ENCODE measurements around the gene PSKH1.

PSKH1 gene

DNA sequence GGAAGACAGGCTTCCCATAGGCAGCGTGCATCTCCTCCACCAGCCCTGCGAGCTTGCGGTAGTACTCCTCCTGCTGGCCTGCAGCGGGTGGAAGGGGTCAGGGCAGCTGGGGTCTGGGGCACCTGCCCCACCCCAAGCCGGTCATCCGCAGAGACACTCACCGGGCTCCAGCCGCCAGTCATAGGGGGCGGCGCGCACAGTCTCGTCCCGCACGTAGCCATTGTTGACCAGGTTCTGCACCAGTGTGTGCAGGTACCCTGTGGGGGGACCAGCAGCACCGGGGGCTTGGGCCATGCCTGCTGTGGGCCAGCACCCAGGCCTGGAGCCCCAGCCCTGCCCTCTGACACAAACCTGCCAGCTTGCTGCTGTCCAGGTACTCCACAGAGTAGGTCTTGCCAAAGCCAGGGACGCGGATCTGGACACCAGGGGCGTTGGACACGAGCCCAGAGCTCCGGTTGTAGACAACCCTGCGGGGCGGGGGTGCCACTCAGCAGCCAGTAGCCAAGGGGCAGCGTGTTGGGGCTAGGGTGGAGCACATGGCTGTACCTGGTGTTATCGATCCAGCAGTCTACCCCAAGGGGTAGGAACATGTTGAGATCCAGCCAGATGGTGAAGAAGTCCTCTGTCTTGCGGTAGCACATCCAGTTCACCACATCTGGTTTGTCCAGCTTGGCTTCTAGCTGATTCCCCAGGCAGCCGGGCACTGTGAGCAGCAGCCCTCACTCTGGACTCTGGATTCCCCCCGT lies 49.6 kb downstream of the PSKH1 start:
- no peak for DNase-seq

DNA sequence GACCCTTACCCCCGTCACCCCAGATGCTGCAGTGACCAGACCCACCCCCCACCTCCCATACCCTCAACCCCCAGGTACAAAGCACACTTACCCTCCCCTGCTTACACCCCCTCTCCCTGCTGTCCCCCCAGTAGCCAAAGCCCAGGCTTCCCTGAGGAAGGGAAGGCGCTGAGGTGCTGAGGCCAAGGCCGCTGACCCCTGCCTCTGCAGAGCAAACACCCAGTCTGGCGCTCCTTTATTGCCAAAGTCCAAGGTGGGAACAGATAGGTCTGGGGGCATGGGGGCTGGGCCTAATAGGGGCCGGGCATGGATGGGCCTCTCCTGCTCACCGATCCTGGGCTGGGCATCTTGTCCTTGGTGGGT lies 50.2 kb downstream of the PSKH1 start:
- DNase-seq = no peak

DNA sequence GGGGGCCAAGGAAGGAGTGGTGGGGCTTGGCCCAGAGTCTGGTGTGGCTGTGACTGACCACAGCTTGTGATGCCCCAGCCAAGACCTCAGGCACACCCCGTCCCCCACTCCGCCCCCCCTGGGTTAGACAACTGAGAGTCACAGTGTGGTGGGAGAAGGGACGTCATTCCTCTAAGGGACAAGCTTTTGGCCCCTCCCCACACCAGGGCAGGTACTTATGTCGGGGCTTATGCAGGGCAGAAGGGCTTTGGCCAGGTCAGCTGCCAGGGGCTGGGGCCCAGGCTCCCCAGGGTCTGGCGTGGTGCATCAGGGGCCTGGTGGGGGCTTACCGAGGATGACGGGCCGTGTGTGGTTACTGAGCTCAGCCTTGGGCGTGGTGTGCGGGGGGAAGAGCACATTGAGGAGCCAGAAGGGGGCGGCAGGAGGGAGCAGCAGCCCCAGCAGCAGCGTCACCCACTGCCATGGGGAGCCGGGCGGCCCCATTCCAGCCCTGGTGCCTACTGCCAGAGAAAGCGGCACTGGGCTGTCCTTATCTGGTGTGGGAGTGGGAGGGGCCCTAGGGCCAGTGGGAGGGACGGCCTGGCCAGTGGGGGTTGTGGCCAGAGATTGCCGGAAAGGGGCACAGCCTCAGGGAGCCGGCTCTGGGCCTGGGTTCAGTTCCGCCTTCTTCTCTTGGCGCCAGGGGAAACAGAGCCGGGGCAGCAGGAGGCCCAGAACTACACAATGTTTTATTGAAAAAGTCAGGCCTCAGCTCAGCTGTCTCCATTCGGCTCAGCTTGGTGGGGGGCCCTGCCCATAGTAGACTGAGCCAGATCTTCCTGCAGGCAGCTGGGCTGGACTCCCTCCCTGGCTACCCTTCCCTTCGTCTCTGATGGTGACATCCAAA lies 50.8 kb downstream of the PSKH1 start, which contains the start of gene LCAT:
Gene LCAT (minus strand): TSS at position 502 of the 886 bp plus-strand sequence. CDS start 19 bp downstream, at position 483.
- DNase-seq = no peak

DNA sequence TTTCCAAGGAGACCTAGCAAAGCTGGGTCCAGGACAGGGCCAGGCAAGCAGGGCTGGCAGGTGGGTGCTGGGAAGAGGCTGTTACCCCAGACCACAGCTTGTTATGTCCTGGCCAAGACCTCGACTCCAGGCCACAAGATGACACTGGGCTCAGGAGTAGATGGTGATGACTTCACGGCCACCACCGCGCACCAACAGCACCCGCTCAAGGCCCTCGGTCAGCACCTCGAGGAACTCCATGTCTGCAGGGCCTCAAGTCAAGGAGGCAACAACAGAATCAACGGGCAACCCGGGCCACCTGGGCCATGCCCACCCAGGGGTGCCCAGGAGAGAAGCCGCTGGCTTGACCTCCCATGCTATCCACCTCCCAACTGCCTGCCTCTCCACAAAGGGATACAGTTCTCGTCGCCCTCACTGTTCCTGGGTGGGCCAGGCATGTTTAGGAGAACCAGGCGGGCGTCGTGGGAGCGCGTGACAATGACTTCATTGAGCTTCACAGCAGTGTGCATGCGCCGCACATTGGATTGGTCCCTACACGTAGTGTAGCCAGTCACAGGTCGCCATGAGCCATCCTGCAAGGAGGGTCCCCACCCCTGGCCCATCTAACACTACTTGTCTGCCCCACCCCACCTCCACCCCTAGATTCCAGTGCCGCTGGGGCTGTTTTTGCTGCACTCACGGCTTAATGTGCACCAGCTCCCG lies 51.8 kb downstream of the PSKH1 start:
- no peak for DNase-seq

DNA sequence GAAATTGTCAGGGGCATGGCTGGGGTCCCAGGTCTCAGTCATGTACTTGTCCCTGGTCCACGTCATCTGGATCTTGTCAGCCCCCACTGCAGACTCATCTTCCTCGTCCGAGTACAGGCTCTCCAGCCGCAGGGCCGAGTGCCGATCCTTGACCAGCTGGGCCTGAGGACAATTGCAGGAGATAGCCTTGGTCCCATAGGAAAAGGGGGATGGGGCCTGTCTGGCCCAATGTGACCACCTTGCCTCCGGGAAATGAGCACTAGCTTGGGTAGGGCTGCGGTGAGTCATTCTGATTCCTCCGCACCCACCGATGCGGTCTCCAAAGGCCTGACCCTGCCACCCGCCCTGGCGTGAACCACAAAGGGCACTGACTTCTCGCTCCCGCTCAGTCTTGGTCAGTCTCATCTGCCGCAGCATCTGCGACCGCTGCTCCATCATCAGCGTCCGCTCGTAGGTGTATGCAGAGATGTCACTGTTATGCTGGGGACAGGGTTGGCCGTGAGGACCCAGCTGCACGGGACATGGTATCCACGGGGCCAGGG lies 52.4 kb downstream of the PSKH1 start:
- no peak for DNase-seq

DNA sequence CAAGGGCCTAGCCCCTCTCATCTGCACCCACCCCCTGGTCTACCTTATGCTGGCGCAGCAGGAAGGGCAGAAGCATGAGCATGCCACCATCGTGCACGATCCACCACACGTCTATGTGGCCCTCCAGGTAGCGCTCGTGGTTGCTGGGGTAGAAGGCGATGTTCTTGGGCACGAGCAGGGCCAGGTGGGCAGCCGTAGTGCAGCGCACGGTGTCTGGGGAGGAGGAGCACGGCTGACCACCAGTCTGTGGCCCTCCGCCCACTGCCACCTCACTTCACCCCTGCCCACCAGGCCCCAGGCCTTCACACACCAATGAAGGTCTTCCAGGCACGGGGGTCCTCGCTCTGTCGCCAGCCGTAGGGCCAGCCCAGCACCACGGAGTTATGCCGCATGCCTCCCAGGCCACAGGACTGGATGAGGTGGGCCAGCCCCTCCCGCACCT lies 53.1 kb downstream of the PSKH1 start:
- DNase-seq = no peak

DNA sequence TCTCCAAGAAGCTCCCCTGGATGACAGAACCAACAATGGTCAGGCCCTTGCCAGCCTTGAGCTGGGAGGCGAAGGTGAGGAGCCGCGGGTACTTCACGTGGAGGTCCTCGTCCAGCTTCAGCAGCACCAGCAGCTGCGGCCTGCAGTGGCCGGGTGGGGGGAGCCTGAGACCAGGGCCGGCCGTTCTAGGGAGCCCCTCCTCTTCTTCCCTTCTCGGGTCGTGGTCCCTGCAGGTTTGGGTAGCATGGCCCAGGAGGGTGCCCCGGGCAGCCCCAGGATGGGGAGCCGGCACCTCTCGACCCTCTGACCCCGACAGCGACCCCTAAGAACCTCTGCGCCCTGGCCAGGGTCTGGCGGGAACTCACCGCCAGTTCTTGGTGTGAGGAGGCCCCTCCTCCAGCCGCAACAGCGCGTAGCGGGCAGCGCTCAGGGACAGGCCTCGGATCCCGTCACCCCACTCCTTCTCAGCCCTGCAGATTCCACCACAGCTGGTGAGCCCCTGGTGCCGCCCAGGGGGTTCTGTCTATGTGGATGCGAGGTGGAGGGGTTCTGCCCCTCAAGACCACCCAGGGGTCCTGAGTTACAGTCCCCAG lies 54.0 kb downstream of the PSKH1 start:
- DNase-seq = no peak

DNA sequence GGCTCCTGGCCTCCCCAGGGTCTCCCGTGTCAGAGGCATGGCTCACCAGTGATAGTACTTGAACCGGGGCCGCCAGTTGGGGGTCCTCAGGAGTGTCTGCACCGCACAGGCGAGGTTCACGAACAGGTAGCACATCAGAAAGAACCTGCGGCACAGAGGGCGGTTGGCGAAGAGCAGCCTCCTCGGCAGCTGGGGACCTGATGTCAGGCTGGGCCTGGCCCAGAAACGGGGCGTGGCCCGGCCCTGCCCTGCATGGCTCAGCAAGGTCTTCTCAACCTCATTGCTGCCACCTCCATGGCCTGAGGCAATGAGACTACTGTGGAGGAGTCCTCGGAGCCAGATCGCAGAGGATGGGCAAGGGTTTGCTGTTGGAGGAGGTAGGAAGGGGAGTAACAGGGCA lies 55.0 kb downstream of the PSKH1 start:
- no peak for DNase-seq

DNA sequence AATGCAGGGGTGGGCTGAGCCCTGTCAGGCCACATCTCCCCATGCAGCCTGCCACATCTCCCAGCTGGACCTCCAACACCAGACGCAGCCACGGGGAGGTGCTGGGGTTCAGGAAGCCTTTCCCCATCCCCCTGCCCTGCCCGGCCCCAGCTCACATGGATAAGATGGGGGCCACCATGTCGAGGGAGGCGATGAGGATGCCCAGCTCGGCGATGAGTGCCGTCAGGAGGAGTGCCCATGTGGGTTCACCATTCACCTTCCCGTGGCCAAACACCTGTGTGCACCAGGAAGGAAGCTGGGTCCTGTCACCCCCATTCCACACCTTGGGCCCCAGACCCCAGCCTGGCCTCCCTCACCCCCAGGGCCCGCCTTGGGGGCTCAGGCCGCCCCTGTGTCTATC lies 56.6 kb downstream of the PSKH1 start:
- DNase-seq = no peak

DNA sequence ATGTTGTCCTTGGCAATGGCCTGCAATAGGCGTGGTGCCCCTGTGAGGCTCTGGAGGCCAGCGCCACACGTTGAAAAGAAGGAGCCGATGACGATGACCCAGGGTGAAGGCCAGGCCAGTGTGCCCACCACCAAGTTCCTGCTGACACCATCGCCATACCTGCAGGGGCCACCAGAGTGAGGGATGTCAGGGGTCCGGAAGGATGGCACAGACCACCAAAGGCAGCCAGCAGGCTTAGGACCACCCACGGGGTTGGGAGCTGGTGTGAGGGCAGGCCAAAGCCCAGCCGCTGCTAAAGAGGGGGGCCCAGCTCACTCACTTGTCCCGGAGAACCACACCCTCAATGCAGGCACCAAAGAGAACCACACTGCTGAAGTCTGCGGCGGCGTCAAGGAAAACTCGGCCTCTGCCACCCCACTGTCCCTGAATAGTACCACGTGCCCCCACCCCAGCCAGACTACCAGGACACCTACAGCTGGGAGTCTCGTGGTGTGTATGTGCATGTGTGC lies 57.3 kb downstream of the PSKH1 start:
- DNase-seq = no peak

DNA sequence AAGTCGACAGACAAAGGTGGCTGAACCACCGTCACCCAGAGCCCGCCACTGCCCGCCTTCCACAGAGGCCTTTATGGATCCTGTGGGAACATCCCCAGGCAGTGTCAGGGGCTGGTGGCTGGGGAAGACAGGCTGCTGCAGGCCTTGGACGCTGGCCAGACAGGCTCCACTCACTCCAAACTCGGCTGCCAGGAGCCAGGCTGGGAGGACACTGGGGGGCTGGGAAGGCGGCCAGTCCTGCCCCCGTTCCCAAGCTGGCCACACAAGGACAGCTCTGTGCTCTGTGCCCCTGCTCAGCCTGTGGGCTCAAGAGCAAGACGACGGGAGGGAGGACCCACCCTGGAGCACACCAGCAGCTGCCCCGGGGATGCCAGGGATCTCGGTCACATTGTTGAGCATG lies 58.4 kb downstream of the PSKH1 start:
- DNase-seq = no peak

DNA sequence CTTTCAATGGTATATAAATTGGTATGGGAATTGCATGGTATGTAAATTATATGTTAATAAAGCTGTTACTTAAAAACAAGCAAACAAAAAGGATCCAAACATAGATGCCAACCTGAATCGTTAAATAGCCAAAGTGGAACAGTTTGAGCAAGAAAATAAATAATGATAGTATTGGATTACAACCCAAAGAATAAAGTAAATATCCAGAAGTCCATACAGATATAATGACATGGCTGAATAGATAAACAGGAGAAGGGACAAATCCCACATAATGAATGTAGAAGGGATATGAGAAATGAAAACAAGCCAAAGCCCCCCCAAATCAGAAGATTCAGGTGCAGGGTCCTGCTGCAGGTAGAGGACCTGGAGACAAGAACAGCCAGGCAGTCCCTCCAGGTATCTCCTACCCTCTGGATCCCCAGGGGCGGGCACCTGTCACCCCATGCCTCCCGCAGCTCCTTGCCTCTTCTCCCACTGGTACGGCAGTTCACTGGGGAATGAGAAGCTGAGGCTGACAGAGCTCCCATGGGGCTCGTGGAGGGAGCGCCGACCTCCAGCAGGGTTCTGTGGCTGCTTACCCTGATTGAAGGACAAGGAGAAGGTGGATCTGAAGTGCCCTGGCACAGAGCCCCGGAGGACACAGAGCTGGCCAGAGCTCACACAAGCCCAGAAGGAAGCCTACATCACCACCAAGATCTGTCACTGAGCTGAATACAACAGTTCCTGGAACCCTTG lies 60.8 kb downstream of the PSKH1 start:
- no peak for DNase-seq

DNA sequence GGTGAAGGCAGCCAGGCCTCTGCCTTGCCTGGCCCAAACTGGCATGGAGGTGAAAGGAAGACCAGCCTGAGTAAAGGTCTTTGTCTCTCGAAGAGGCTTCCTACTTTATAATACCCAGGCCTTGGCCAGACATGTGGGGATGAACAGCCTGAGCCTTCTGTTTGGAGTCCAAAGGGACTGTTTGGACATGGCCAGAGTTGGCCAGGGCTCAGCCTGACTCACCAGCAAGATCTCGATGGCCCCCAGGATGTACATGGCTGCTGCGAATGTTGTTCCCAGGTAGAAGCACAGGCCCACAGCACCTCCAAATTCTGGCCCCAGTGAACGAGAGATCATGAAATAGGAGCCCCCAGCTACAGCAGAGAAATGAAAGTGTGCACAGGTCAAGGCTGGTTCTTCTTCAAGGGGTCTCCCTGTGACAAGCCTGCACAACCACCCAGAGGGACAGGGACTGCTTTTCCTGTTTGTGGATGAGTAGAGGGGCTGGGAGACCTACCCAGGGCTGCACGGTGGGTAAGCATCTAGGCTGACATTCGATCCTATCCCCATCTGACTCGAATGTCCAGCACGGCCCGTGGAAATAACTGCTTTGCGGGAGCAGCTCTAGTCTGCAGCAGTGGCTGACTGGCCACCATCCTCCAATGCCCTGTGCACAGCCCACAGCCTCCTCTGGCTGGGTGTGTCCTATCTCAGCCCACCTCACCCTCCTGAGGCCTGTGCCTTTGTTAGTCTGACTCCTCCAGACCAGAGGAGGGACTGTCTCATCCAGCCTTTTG lies 61.6 kb downstream of the PSKH1 start:
- DNase-seq = peak; percentile 0

DNA sequence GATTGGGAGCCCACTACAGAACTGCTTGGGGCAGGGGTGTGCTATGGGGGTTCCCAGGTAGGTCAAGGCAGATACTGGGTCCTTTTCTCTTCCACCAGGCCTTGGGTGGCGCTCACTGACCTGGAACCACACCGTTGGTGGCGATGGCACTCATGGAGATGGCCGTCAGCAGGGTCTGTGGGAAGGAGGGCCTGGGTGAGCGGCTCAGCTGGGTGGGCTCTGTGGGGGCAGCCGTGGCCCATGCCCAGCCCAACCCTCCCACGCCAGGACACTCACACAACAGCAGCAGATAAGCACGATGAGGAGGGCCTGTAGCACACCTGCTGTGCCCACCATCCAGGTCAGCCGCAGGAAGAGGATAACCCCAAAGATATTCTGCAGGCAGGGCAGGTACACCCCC lies 64.6 kb downstream of the PSKH1 start:
- peak; percentile 1 for DNase-seq

DNA sequence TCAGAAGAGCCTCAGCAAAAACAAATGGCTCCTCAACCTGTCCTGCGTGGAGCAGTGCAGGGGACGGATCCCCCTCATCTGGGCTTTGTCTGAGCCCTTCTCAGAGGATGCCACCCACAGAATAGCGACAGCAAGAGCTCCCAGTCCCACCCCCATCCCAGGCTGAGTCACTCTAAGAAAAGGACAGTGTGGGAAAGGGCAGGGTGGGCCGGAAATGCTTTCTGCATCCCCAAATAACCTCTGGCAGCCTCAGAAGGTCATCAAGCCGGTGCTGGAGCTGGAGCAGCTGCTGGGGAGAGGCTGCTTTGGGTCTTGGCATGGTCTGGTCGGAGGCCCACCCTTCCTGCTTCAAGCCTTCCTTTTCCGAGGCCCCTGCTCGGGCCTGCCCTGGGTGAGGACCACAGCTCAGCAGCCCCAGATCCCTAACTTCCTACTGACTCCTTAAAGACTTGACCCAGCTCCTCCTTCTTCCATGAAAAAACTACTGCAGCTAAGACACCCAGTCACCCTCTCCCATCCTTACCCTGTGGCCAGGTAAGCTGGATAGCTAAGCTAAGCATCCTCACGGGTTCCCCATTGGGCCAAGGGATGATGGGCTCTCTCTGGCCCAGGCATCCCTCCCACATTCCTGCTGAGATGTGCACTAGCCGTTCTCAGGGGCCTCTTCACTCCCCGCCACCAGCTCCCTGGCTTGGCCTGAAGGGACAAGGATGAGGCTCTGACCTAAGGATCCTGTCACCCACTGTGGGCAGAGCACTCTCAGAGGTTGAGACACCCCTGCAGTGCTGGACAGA lies 66.7 kb downstream of the PSKH1 start:
- DNase-seq = no peak

DNA sequence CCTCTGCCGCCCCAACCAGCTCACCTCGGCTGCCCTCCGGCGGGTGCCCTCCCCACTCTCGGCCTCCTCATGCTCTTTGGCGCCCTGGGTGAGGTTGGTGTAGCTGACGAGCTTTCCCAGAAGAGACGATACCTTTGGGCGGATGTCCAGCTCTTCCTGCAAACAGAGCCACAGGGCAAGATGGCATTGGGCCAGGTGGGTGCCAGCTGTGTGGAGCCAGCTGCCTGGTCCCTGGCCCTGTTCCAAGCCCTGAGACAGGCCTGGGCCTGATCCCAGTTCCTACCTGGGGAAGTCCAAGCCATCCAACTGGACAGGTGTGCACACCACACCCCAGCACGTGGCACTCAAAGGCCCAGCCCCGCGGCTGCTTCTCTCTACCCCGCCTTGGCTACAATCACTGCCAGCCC lies 68.5 kb downstream of the PSKH1 start:
- no peak for DNase-seq

DNA sequence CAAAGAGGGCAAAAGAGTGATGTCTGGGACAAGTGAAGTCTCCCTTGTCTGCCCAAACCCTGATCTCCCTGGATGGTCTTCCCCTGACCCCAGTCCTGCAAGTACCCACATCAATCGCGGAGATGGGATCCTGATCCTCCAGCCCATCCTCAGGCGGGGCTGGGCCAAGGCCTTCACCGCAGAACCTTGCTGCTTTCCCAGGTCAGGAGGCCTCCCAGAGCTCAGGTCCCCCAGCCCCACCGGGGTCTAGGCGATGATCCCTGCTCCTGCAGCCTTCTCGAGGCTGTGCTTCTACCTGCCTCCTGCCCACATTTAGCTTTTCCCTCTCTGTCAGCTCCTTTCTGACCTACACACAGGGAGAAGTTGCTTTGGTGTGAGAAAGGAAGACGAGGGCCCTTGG lies 69.1 kb downstream of the PSKH1 start:
- no peak for DNase-seq

DNA sequence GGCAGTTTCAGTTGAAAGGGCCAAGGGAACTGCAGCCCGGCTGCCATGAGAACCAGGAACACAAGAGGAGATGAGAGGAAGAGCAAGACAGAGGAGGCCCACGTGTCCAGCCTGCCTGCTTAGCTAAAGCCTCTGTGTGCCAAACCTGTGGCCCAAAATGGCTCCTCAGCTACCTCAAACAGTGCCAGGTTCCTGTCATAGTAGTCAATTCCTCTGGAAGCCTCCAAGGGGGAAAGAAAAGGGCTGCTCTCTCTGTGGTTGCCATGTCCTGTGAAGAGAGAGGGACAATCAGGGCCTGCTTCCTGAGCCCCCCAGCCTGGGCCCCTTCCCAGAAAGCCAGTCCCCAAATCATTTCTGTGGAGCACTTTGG lies 70.2 kb downstream of the PSKH1 start:
- DNase-seq = no peak

DNA sequence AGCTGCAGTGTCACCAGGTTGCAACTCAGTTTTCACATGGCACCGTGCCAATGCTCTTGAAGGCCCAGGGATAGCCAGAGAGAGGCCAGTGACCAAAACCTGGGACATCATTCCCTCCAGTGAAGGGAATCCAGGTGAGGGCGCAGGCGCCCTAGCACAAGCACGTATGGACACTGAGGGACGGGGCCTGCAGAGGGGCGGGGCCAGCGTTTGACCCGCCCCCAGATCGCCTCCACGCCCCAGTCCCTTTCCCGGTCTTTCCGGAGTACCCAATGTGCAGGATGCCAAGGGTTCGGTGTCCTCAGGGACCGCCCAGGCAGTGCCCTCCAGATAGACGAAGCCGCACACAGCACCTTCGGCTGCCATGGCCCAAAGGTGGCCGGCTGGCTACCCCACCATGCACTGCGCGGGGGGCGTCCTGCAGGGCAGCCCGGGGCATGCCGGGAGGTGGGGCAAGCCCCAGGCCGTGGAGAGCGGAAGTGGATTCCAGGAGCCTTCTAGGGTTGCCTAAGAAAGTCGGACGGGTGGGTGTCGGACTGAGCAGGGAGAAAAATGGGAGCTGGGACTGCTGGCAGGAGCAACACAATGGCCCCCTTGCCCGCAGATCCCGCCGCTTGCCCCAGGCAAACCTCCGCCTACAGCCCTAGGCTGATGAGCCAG lies 70.7 kb downstream of the PSKH1 start:
- DNase-seq = no peak
